A549 (cell line): Measurements from ENCODE around the gene P2RY4. TPM values are rescaled to one million over a fixed set of nuclear protein-coding genes. Genes with fewer than 3 reads are reported as not detected.

Experiments used
- ATAC-seq, 2 experiments: fragments of 200-7000 bp in 1 of 2; fragments of >200 bp in 1 of 2; cut with Nextera tagmentation in 1 of 2; cut with Tn5 transposase in 1 of 2; 3 replicates each; pipeline versions ENCODE4 v1.8.0 to v1.9.1; 2018 to 2020; ENCODE audit warnings: mild to moderate bottlenecking in 1 of 2, moderate library complexity in 1 of 2
- CTCF ChIA-PET: fragments of 300-600 bp; sonication (Branson Sonifier 250); formaldehyde crosslinking; extraction: SDS; loops from one replicate; lab custom pipeline; 2021; ENCODE audit warnings: antibody characterized with exemption, inconsistent platforms; lab: Yijun Ruan, JAX
- POLR2A ChIA-PET: fragments of 350-600 bp; formaldehyde crosslinking; extraction: SDS; loops from one replicate; lab custom pipeline; 2021; ENCODE audit warnings: antibody characterized with exemption, inconsistent platforms; lab: Yijun Ruan, JAX
- DNase-seq, 2 experiments: peaks; one replicate each; pipeline versions ENCODE4 v3.0.0 to v3.0.0-alpha.2; 2011 to 2016; ENCODE audit warnings: low read depth in 1 of 2, low spot score in 1 of 2
- FAIRE-seq: peaks from 2 replicates; lab custom pipeline; 2011; peaks lifted over from hg19 to GRCh38; lab: Jason Lieb, UNC
- H3K27ac ChIP-seq, 2 experiments: fragments of >200 bp; sonication (Bioruptor Twin); formaldehyde crosslinking; 3 replicates each; pipeline ENCODE4 v1.5.1; 2016 to 2017
- H3K4me1 ChIP-seq: fragments of >200 bp; sonication (Bioruptor Twin); formaldehyde crosslinking; 3 replicates; pipeline ENCODE4 v1.6.1; 2016
- H3K4me2 ChIP-seq: fragments of >200 bp; sonication (Bioruptor Twin); formaldehyde crosslinking; 3 replicates; pipeline ENCODE4 v1.6.1; 2016
- H3K4me3 ChIP-seq: fragments of >200 bp; sonication (Bioruptor Twin); formaldehyde crosslinking; 3 replicates; pipeline ENCODE4 v1.5.1; 2016
- H3K9me3 ChIP-seq: fragments of >200 bp; sonication (Bioruptor Twin); formaldehyde crosslinking; 3 replicates; pipeline ENCODE4 v1.6.1; 2016
- BHLHE40 ChIP-seq: IDR thresholded peaks from 2 replicates; pipeline ENCODE4 v1.6.1; 2012; ENCODE audit warnings: low read depth, low read length, inconsistent platforms
- CEBPB ChIP-seq, 2 experiments: fragments of >200 bp in 1 of 2; sonication (Bioruptor Twin) in 1 of 2; formaldehyde crosslinking in 1 of 2; IDR thresholded peaks; 2 replicates each; pipeline ENCODE4 v1.6.1; 2012 to 2016
- CHD2 ChIP-seq: fragments of 150-350 bp; IDR thresholded peaks from 2 replicates; pipeline ENCODE4 v1.6.1; 2014; ENCODE audit warnings: low read length; ENCODE audit not compliant: partially characterized antibody
- CTCF ChIP-seq: fragments of >200 bp; sonication (Bioruptor Twin); formaldehyde crosslinking; IDR thresholded peaks from 3 replicates; pipeline ENCODE4 v1.5.1; 2016
- EHMT2 ChIP-seq: fragments of 200-600 bp; sonication (generic); IDR thresholded peaks from 2 replicates; pipeline ENCODE4 v1.6.1; 2016; ENCODE audit warnings: antibody characterized with exemption, low read depth, mild to moderate bottlenecking, moderate library complexity
- ELK1 ChIP-seq: fragments of 150-350 bp; IDR thresholded peaks from 2 replicates; pipeline ENCODE4 v1.6.1; 2014; ENCODE audit warnings: low read depth, mild to moderate bottlenecking, low read length
- ESRRA ChIP-seq: fragments of 150-350 bp; IDR thresholded peaks from 2 replicates; pipeline ENCODE4 v1.6.1; 2014; ENCODE audit warnings: mild to moderate bottlenecking, low read length, borderline replicate concordance
- FOSB ChIP-seq: fragments of 250-450 bp; sonication (Bioruptor Pico); IDR thresholded peaks from 2 replicates; pipeline ENCODE4 v1.5.0; 2020; ENCODE audit warnings: mild to moderate bottlenecking, moderate library complexity
- FOSL2 ChIP-seq, 2 experiments: fragments of 450-650 bp in 1 of 2; fragments of >200 bp in 1 of 2; sonication (Bioruptor Twin) in 1 of 2; formaldehyde crosslinking; IDR thresholded peaks; 2 replicates each; pipeline versions ENCODE4 v1.5.0 to v1.6.1; 2016 to 2020; ENCODE audit warnings: mild to moderate bottlenecking in 1 of 2, moderate library complexity in 1 of 2
- GATA3 ChIP-seq: IDR thresholded peaks from 2 replicates; pipeline ENCODE4 v1.6.1; 2012; ENCODE audit warnings: borderline replicate concordance
- HEYL ChIP-seq: fragments of 250-450 bp; sonication (Bioruptor Pico); IDR thresholded peaks from 2 replicates; pipeline ENCODE4 v1.8.0; 2021; ENCODE audit warnings: mild to moderate bottlenecking, moderate library complexity
- HOXA7 ChIP-seq: fragments of 250-450 bp; sonication (Bioruptor Pico); IDR thresholded peaks from 2 replicates; pipeline ENCODE4 v1.5.0; 2020; ENCODE audit warnings: mild to moderate bottlenecking, moderate library complexity
- JUNB ChIP-seq: fragments of >200 bp; sonication (Bioruptor Twin); formaldehyde crosslinking; IDR thresholded peaks from 2 replicates; pipeline ENCODE4 v1.6.1; 2016
- KDM5A ChIP-seq: fragments of 200-600 bp; sonication (generic); IDR thresholded peaks from 2 replicates; pipeline ENCODE4 v1.6.1; 2016; ENCODE audit warnings: antibody characterized with exemption, mild to moderate bottlenecking
- NFE2L2 ChIP-seq: fragments of 150-350 bp; conservative IDR thresholded peaks from 2 replicates; pipeline ENCODE4 v1.6.1; 2014; ENCODE audit warnings: low read length
- RAD21 ChIP-seq, 2 experiments: fragments of >200 bp in 1 of 2; sonication (Bioruptor Twin) in 1 of 2; formaldehyde crosslinking in 1 of 2; IDR thresholded peaks in 1 of 2; conservative IDR thresholded peaks in 1 of 2; 2 replicates in 1 of 2; 3 replicates in 1 of 2; pipeline ENCODE4 v1.6.1; 2012 to 2018; ENCODE audit warnings: inconsistent platforms in 1 of 2
- RCOR1 ChIP-seq: fragments of 150-350 bp; IDR thresholded peaks from 2 replicates; pipeline ENCODE4 v1.6.1; 2014; ENCODE audit warnings: antibody characterized with exemption, low read length, low read depth
- RFX5 ChIP-seq: fragments of 450-650 bp; IDR thresholded peaks from 2 replicates; pipeline ENCODE4 v1.7.1; 2014; ENCODE audit warnings: antibody characterized with exemption, mild to moderate bottlenecking, moderate library complexity
- SREBF2 ChIP-seq: fragments of 450-650 bp; IDR thresholded peaks from 2 replicates; pipeline ENCODE4 v1.6.1; 2014; ENCODE audit warnings: mild to moderate bottlenecking, moderate library complexity
- ZNF302 ChIP-seq: fragments of 250-450 bp; sonication (Bioruptor Pico); IDR thresholded peaks from 2 replicates; pipeline ENCODE4 v1.9.0; 2021; ENCODE audit warnings: inconsistent platforms, mild to moderate bottlenecking, moderate library complexity
- ZSCAN20 ChIP-seq: fragments of 250-450 bp; sonication (Bioruptor Pico); IDR thresholded peaks from 2 replicates; pipeline ENCODE4 v1.8.0; 2022; ENCODE audit warnings: mild to moderate bottlenecking, moderate library complexity
- WGBS: methylation state at CpG from one replicate; pipeline ENCODE4 v1.1.6; 2017; ENCODE audit errors: missing lambda C conversion rate; 5-methylcytosine and 5-hydroxymethylcytosine counted together
- polyA plus RNA-seq, 4 experiments: library from polyadenylated mRNA; depleted of rRNA in 3 of 4; stranded (reverse); fragments of >200 nt; fragmentation: RNase III in 1 of 4; extraction: RNeasy Plus Mini Kit Qiagen cat#74134 plus additional on column Dnase treatment in 1 of 4; gene quantifications; 2 replicates in 3 of 4; 3 replicates in 1 of 4; pipeline ENCODE4 v1.2.3, GENCODE V29; 2011 to 2017

Gene P2RY4
- polyA plus RNA-seq, 2 of the 4 experiments (the other 2 are of a cell fraction), result 0.06 TPM; not detected in 1

DNA sequence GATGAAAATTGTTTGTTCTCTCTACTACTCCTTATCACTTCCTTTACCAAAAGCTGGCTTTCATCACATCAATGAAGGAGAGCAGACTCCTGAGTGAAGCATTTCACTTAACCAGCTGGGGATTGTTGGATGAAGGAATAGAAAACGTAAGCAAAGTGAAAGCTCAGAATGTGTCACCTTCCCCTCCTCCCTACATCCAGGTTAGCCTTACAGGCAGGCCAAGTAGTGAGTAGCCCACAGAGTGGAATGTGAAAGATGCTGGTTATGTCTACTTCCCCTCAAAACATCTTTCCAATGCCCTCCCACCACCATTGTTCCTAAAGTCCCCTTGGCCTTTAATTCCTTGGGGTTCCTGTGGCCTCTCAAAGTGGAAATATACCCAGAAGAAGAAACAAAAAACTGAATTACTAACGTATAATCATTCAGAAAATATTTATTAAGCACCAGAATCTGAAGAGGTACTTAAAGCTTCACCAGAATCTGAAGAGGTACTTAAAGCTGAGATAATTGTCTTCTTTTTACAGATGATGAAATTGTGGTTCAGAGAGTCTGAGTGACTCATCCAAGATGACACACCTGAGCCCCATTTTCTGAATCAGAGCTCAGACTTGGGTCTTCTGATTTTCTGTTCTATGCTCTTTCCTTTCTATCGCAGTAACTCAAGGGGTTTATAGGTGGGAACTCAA, 6.5 kb downstream of the P2RY4 start:
- ChIA-PET CTCF (interaction anchor here (0.6 to 0.7 kb wide), 2 partner anchors 157 to 299 kb away, joined by 3 read pairs; no protein-coding TSS in a partner anchor), POLR2A (interaction anchor here (1.3 kb wide), 1 partner anchor 120 kb away, joined by 4 read pairs; the partner anchor contains the start of gene IGBP1)
- FAIRE-seq (no peak), ATAC-seq (no peak), DNase-seq (no peak)
- H3K4me2 ChIP-seq, result no peak overlapping the region
- 52% methylated on average over 3 of the region's 3 CpGs for WGBS
- no peaks in the 10 kb centered on the region for H3K9me3 ChIP-seq
- H3K4me1 ChIP-seq, result peaks cover 5% of the 10 kb centered on the region; the same call in 1 of the 3 replicates
- TF ChIP-seq CHD2 (no peak), HOXA7 (CRISPR knock-in tag) (no peak), SREBF2 (no peak), EHMT2 (no peak), BHLHE40 (no peak), CTCF (no peak), ESRRA (no peak)
- H3K27ac ChIP-seq, result no peak overlapping the region
- H3K4me3 ChIP-seq, result no peak overlapping the region

DNA sequence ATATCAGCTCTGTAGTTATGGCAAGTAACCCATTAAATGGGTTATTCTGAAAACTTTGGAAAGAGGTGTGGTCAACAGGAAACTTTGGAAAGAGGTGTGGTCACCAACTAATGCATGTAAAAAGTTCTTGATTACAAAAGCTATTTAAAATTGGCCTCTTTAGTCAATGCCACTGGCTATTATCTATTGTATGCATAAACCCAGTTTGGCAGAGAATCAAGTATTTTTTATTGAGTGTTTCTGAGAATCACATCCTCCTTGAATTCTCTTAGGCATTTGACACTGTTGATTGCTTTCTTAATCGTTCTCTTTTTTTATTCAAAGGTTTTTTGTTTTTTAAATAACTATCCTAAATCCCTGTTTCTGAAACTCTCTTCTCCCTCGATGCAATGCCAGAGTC, 7.5 kb downstream of the P2RY4 start:
- FAIRE-seq, result no peak
- ChIA-PET CTCF (interaction anchor here (0.6 to 0.9 kb wide), 2 partner anchors 10 to 23 kb away, joined by 3 to 4 read pairs; no protein-coding TSS in a partner anchor), POLR2A (no interaction called here)
- Histone ChIP-seq H3K27ac (no peak overlapping the region), H3K9me3 (no peaks in the 10 kb centered on the region), H3K4me2 (no peak overlapping the region), H3K4me3 (no peak overlapping the region), H3K4me1 (peaks cover 5% of the 10 kb centered on the region; the same call in 1 of the 3 replicates)
- TF ChIP-seq ZSCAN20 (CRISPR knock-in tag), result no peak
- no peak for TF ChIP-seq FOSL2 (IDR thresholded peaks at IDR 0.05)
- TF ChIP-seq FOSL2 (CRISPR knock-in tag; IDR thresholded peaks at IDR 0.05), result no peak
- no peak for TF ChIP-seq NFE2L2
- TF ChIP-seq RFX5, result no peak
- no peak for TF ChIP-seq HEYL (CRISPR knock-in tag)
- no peak for TF ChIP-seq CHD2
- TF ChIP-seq RCOR1, result no peak
- no peak for TF ChIP-seq RAD21 (conservative IDR thresholded peaks at IDR 0.05 in 1 of 2, IDR thresholded peaks at IDR 0.05 in 1 of 2)
- TF ChIP-seq ZNF302, result no peak
- TF ChIP-seq EHMT2, result no peak
- TF ChIP-seq HOXA7 (CRISPR knock-in tag), result no peak
- no peak for TF ChIP-seq GATA3
- DNase-seq, result no peak
- ATAC-seq, result no peak
- WGBS, result 24% methylated on average over 2 of the region's 2 CpGs

GRCh38 chrX:70247252-70247651, 12.8 kb downstream of the P2RY4 start:
- Histone ChIP-seq H3K27ac (no peak overlapping the region), H3K9me3 (no peaks in the 10 kb centered on the region), H3K4me1 (no peaks in the 10 kb centered on the region), H3K4me3 (no peak overlapping the region), H3K4me2 (no peak overlapping the region)
- no peak for DNase-seq
- ChIA-PET POLR2A (no interaction called here), CTCF (no interaction called here)
- no peak for TF ChIP-seq JUNB
- no peak for TF ChIP-seq FOSB (CRISPR knock-in tag)
- TF ChIP-seq CEBPB (IDR thresholded peaks at IDR 0.05), result no peak
- no peak for TF ChIP-seq EHMT2
- no peak for TF ChIP-seq ESRRA
- no peak for TF ChIP-seq ELK1
- no peak for TF ChIP-seq HOXA7 (CRISPR knock-in tag)
- no peak for TF ChIP-seq KDM5A
- WGBS, result 41% methylated on average over 2 of the region's 2 CpGs
- FAIRE-seq, result no peak
- no peak for ATAC-seq
